MV-4-11 (cell line): ENCODE results near the gene DLX3.

Experiments
- DNase-seq: peaks from one replicate; lab custom pipeline; 2025; lab: John Stamatoyannopoulos, UW

The DLX3 gene

GRCh38 chr17:50023520-50023919 is 28.5 kb upstream of the DLX3 start:
- DNase-seq, result no peak

DNA sequence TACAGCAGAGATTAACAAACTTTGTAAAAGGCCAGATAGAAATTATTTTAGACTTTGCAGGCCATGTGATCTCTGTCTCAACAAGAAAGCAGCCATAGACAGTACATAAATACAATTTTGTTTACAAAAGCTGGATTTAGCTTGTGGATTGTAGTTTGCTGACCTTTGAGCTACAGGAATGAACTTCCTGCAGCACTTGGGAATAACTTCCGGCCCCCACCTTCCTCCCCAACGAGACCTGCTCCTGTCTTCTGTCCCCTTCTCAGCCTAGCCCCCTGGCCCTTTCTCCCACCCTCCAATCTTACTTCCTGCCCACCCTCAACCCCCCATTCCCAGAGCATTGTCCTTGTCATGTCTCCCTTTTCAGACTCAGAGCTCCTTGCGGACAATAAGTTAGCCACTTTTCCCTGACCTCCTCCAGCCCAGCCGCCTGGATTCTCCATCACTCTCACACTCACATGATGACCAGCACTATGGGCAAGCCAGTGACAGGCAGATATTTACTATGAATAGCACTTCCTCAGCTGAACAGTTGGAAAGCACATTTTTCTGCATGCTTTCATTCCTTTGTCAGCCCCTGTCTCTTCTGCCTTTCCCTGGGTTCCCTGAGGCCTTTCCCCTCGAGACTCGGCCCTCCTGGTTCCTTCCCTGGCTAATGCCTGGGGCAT is 27.6 kb upstream of the DLX3 start:
- DNase-seq, result no peak

DNA sequence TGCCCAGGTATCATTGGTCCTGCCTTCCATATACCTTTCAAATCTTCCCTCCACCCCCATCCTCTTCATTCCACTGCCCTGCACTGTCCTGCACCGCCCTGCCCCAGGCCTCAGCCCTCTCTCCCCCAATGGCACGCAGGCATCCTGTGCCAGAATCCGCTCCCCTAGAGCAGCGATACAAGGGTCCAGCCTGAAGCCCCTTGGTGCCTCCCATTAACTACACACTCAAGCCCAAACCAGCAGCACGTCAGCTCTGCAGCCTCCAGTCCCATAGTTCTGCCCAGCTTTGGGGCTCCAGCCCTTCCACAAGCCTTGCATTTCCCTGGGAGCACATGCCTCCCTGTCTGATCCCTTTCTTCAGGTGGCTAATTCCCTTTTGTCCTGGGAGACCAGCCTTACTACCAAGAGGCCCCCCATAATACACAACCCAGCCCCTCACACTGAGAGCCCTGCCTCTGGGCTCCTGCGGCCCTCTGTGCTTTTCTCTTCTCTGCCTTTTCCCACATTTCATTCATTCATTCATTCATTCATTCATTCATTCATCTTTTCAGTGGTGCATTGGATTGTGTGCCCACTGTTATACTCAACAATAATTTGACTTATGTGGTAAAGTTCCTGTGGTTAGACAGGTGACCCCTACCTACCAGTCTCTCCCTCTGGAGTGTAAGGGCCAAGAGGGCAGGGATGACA is 26.8 kb upstream of the DLX3 start:
- DNase-seq, result no peak

GRCh38 chr17:50020841-50021599 is 26.0 kb upstream of the DLX3 start:
- DNase-seq, result peak; percentile 85

DNA sequence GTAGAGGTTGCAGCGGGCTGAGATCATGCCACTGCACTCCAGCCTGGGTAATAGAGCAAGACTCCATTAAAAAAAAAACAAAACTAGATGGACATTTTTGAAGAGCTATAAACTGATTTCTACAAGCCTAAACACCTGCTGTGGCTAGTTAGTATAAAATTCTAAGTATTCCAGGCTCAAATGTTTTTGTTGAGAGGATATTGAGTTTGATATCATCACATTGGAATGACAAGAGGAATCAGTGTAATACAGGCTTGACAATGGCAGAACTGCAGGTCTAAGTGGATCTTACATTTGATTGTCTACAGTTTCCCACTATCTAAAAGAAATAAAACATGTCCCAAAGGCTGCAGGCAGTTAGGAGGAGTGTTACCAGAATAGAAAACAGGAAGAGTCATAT is 23.9 kb upstream of the DLX3 start:
- no peak for DNase-seq

GRCh38 chr17:50015146-50015545 is 20.1 kb upstream of the DLX3 start:
- peak; percentile 18 for DNase-seq

GRCh38 chr17:50014471-50015088 is 19.6 kb upstream of the DLX3 start:
- no peak for DNase-seq

DNA sequence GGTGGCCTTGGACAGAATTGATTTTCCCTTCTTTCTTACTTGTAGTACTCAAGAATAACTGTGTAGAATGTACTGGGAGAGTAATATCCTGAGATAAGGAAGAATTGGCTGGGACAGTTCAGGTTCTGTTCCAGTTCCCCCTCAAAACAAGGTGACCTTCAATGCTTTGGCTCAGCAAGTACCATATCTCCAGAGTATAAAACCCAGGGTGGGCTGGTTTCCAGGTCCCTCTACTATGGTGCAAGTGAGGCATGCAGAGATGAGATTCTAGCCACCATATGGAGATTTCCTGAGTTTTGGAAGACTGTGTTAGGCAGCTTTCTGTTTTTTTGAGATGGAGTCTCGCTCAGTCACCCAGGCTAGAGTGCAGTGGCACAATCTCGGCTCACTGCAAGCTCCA is 18.1 kb upstream of the DLX3 start:
- no peak for DNase-seq

GRCh38 chr17:50009282-50009681 is 14.3 kb upstream of the DLX3 start:
- no peak for DNase-seq

DNA sequence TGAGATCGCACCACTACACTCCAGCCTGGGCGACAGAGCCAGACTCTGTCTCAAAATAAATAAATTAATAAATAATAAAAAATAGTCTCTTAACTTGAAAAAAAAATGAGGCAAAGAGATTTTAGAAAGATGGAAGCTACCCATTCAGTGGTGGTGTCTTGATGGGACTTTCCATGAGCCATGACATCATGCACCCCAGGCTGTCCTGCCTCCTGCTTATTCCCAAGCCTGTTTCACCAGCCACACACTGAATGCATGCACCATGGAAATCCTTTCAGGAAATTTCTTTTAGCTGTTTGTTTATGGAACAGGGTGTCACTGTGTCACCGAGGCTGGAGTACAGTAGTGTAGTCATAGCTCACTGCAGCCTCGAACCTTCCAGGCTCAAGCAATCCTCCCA is 8.9 kb upstream of the DLX3 start:
- no peak for DNase-seq

GRCh38 chr17:49998836-49999511 is 4.0 kb upstream of the DLX3 start:
- DNase-seq, result no peak

DNA sequence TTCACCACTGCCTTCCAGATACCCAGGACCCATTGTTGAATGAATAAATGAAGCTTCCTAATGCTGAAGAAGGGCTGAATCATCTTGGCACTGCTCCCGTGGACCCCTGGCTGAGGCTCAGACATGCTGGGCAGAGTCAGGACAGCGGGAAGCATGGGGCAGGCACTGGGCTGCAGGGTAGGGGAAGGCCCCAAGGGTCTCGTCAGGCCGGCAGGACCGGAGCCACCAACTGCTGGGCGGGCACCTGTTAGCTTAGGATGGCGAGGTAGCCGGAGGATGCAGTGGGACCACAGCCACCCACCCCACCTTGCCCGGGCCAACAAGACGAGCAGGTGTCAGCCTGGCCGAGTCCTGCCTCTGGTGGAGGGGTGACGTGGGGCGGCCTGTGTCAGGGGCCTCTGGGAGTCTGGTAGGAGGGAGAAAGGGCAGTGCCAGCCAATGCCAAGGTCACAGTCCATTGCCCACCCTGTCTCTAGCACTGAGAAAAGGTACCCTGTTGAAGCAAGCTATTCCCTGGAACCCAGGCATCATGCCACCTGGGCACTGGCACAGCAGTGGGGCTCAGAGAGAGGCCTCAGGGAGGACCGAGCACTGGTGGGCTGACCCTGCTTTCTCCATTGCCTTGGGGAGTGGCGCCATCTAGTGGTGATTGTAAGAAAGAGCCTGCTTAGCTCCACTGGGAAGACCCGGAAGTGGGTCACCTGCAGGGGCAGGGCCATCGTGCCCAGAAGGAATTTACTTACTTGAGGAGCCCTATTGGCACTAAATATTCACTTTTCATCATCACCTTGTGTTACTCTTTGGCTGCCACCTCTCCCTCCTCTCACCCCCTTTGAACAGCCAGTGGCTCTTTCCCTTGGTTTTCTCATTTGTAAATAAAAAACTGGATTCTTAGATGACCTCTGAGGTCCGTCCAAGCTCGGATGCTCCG is 3.0 kb upstream of the DLX3 start:
- DNase-seq, result peak; percentile 76

DNA sequence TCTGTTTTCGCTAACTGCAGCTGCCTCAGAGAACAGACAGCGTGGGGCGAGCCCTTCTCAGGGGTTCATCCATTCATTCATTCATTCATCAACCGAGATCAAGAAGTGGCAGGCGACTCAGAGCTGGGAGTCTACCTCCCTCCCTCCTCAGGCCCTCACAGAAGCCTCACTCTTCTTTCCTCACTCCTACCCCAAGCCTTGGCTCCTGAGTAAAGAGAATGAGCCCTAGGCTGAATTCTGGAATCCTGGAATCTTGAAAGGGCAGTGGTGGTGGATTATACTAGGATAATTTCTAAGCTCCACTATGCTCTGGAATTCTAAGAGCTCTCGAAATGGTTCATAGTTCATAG is 2.3 kb upstream of the DLX3 start:
- no peak for DNase-seq

DNA sequence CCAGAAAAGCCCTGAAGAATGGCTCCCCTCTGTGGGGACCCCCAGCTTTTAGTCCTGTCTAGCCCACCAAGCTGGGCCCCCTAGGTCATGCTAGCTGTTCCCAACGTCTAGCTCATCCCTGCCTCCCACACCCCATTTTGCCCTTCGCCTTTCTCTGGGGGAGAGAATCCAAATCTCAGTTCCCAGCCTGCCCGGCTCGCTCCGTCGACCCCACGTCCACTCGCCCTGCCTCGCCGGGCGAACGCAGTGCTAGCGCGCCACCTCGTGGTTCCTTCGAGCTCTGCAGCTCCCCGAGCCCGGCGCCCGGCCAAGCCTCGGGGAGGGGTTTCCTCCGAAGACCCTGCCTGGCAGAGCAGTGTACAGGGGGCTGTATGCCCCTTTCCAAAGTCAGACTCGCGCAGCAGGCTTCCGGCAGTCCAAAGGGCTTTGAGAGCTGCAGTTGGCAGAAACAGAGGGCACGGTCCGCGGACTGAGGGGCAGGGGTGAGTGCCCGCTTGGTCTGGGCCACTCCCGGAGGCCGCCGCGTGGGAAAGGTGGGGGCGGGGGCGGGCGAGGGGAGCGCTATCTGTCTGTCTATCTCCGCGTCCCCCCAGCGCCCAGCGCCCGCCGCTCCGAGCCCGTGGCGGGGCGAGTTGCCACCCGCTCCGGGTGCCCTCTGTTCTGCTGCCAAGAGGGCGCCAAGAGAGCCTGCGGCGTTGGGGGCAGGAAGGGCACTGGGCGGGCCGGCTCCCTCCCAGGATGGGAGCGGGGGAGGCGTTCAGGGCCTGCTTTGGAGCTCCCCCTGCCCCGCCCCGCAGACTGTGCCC is 1.7 kb upstream of the DLX3 start:
- DNase-seq, result peak; percentile 6

DNA sequence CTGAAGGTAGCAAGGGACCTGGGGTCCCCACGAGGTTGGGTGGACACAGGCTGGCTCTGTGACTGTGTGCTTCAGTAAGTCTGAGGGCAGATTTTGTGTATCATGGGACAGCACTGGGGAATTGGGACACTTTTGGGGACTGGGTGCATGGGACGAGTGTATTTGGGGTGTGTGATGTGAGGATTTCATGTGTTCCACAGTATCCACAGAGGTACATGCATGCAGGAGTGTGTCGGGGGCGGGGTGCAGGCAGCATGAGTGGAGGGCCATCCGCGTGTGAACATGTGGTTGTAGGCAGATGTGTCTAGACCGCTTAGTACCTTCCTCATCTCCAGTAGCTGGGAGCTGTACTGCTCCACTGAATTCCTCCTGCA is 1.1 kb upstream of the DLX3 start:
- no peak for DNase-seq

DNA sequence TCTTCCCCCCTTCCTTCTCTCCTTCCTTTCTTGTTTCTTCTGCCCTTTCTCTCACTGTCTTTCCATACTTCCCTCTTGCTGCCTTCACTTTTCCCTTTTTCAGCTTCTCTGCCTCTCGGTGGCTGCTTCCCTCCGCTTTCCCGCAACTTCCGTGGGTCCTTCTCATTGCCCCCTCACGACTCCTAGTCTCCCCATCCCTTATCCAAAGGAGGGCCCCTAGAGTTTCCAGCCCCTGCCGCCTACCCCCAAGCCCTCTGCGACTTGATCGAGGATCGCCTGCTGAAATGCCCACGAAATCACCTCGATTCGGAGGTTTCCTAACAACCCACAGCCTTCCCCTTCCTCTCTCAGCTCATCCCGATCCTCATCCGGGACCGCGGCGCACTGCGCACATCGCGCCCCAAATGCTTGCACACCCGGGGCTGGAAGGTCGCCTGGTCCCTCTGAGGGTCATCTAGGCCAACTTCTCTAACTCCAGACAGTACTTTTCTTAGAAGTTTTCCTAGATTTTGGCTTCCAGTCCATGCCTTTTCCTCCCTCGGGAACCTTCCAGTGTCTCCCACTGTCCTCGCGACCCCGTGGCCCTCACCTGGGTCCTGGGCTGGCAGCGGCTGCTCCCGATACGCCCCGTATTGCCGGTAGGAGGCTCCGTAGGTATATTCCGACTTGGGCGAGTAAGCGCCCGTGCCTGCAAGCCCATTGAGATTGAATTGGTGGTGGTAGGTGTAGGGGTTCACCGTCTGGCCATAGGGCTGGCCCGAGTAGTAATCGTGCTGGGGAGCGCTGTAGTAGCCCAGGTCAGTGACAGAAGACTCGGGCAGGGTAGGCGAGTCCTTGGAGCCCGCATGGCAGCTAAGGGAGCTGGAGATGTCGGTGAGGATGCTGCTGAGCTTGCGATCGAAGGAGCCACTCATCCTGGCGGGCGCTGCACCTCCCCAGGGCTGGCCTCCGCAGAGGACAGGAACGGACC is 654 bp downstream of the DLX3 start:
- DNase-seq, result no peak

DNA sequence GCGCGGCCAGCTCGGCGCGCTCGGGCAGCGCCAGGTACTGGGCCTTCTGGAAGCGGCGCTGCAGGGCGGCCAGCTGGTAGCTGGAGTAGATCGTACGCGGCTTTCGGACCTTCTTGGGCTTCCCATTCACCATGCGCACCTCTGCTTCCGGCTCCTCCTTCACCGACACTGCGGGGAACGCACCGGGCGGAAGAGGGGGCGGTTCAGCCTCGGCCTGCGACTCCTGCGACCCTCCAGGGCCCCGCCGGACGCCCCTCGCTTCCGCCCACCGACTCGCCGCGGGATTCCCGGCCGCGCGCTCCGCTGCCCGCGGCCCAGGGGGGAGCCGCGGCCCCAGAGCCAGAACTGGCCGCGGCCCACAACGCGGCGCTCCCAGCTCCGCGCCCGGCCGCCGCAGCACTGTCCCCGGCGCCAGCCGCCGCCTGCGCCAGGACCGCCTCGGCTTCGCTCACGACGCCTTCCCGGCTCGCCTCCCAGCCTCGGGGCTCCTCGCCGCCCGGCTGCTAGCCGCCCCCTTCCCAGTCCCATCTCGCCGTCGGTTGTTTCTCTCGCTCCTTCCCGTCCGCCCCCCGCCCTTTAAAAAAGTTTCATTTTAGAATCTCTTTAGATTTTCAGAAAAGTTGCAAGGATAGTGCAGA is 1.5 kb downstream of the DLX3 start:
- DNase-seq, result no peak

DNA sequence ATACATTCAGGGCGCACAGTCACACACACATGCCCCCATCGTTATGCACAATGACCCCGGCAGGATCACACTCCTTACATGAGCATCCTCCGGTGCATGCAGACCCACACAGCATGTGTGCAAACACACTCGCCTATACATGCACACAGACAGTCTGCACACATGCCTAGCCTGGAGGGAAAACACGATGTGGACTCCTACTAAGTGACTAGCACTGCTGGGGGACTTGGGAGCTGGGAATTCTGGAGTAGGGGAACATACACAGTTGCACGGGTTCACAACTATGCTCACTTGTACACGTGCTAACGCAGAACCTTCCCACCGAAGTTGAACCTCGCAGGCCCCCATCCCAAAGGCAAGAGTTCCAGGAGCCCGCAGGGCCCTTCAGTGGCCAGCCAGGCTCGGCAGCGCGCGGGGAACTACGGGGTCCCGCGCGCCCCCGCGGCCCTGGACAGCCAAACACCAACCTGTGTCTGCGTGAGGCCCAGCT is 2.0 kb downstream of the DLX3 start:
- DNase-seq, result no peak
